ENCODE measurements around the gene RPL38.
"Not testable (repeated sequence)": the region's sequence is repeated elsewhere in the genome, so short reads cannot be mapped to it uniquely, and the experiment has no call there.

Gene RPL38

GRCh38 chr17:74185571-74186185 is 17.8 kb upstream of the RPL38 start:
- DNase-seq (ENCODE audit: low spot score): no peak

GRCh38 chr17:74186498-74186897 is 17.0 kb upstream of the RPL38 start:
- no peak for DNase-seq (ENCODE audit: low spot score)

- no peak for DNase-seq (ENCODE audit: low spot score)
Observed at GRCh38 chr17:74187761-74188160, 15.7 kb upstream of the RPL38 start.

GRCh38 chr17:74188687-74189086 is 14.8 kb upstream of the RPL38 start:
- DNase-seq (ENCODE audit: low spot score): not testable (repeated sequence)

- no peak for DNase-seq (ENCODE audit: low spot score)
Observed at GRCh38 chr17:74190154-74190553, 13.3 kb upstream of the RPL38 start.

GRCh38 chr17:74190807-74191406 is 12.6 kb upstream of the RPL38 start:
- no peak for DNase-seq (ENCODE audit: low spot score)

GRCh38 chr17:74192950-74193781 is 10.3 kb upstream of the RPL38 start:
- DNase-seq (ENCODE audit: low spot score): no peak

GRCh38 chr17:74194682-74195081 is 8.8 kb upstream of the RPL38 start:
- no peak for DNase-seq (ENCODE audit: low spot score)

- no peak for DNase-seq (ENCODE audit: low spot score)
Observed at GRCh38 chr17:74196541-74197317, 6.7 kb upstream of the RPL38 start.

- DNase-seq (ENCODE audit: low spot score): no peak
Observed at GRCh38 chr17:74197801-74198200, 5.7 kb upstream of the RPL38 start.

GRCh38 chr17:74198694-74199093 is 4.8 kb upstream of the RPL38 start:
- DNase-seq (ENCODE audit: low spot score): no peak

GRCh38 chr17:74199306-74200092 is 4.0 kb upstream of the RPL38 start:
- DNase-seq (ENCODE audit: low spot score): peak; percentile 52

- DNase-seq (ENCODE audit: low spot score): no peak
Observed at GRCh38 chr17:74200112-74200511, 3.4 kb upstream of the RPL38 start.

- no peak for DNase-seq (ENCODE audit: low spot score)
Observed at GRCh38 chr17:74201250-74201649, 2.2 kb upstream of the RPL38 start.

GRCh38 chr17:74201948-74202347 is 1.5 kb upstream of the RPL38 start:
- no peak for DNase-seq (ENCODE audit: low spot score)

GRCh38 chr17:74202938-74203337 is 540 bp upstream of the RPL38 start:
- no peak for DNase-seq (ENCODE audit: low spot score)

GRCh38 chr17:74204474-74204873 is 996 bp downstream of the RPL38 start:
- DNase-seq (ENCODE audit: low spot score): no peak

- no peak for DNase-seq (ENCODE audit: low spot score)
Observed at GRCh38 chr17:74205274-74205673, 1.8 kb downstream of the RPL38 start.

- DNase-seq (ENCODE audit: low spot score): no peak
Observed at GRCh38 chr17:74206332-74206818, 2.9 kb downstream of the RPL38 start.

GRCh38 chr17:74210191-74211140 is 7.0 kb downstream of the RPL38 start:
- peak; percentile 78 for DNase-seq (ENCODE audit: low spot score)
